Stomach smooth muscle (tissue), 2 donors: ENCODE results near the gene RILPL1.
"Not testable (repeated sequence)": the region's sequence is repeated elsewhere in the genome, so short reads cannot be mapped to it uniquely, and the experiment has no call there.

Source experiments
- H3K27ac ChIP-seq: one replicate; pipeline ENCODE4 v1.7.0; 2013; ENCODE audit warnings: mild to moderate bottlenecking, low read length, inconsistent platforms
- H3K27me3 ChIP-seq, 2 donors: one replicate each; pipeline ENCODE4 v1.7.0; 2013; ENCODE audit warnings: low read length in 2 of 2; ENCODE audit not compliant: insufficient read depth in 2 of 2, control insufficient read depth in 1 of 2
- H3K36me3 ChIP-seq, 2 donors: one replicate each; pipeline ENCODE4 v1.7.0; 2013; ENCODE audit warnings: low read length in 2 of 2; ENCODE audit not compliant: control insufficient read depth in 2 of 2, insufficient read depth in 2 of 2
- H3K4me1 ChIP-seq: one replicate; pipeline ENCODE4 v1.7.0; 2013; ENCODE audit warnings: low read length; ENCODE audit not compliant: control insufficient read depth, insufficient read depth
- H3K4me3 ChIP-seq, 2 donors: one replicate each; pipeline ENCODE4 v1.7.0; 2013; ENCODE audit warnings: low read length in 2 of 2
- H3K9ac ChIP-seq, 2 donors: one replicate each; pipeline ENCODE4 v1.7.0; 2013; ENCODE audit warnings: low read length in 2 of 2, mild to moderate bottlenecking in 1 of 2
- H3K9me3 ChIP-seq, 2 donors: one replicate each; pipeline ENCODE4 v1.7.0; 2013; ENCODE audit warnings: low read length in 2 of 2; ENCODE audit not compliant: control insufficient read depth in 2 of 2
- donor health status: healthy.
- donor health status: Pancreatic carcinoma.

Gene RILPL1

DNA sequence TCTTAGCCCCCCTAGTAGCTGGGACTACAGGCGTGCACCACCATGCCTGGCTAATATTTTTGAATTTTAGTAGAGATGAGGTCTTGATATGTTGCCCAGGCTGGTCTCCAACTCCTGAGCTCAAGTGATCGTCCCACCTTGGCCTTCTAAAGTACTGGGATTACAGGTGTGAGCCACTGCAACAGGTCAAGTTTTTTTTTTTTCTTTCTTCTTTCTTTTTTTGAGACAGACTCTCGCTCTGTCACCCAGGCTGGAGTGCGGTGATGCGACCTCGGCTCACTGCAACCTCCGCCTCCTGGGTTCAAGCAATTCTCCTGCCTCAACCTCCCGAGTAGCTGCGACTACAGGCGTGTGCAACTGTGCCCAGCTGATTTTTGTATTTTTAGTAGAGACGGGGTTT, 70.3 kb downstream of the RILPL1 start:
- H3K4me3 ChIP-seq, H3K9me3 ChIP-seq, H3K9ac ChIP-seq, H3K27me3 ChIP-seq, H3K27ac ChIP-seq, H3K4me1 ChIP-seq: not testable (repeated sequence)
- H3K36me3 ChIP-seq: peaks cover 11 to 19% of the 10 kb centered on the region in 2 donors

DNA sequence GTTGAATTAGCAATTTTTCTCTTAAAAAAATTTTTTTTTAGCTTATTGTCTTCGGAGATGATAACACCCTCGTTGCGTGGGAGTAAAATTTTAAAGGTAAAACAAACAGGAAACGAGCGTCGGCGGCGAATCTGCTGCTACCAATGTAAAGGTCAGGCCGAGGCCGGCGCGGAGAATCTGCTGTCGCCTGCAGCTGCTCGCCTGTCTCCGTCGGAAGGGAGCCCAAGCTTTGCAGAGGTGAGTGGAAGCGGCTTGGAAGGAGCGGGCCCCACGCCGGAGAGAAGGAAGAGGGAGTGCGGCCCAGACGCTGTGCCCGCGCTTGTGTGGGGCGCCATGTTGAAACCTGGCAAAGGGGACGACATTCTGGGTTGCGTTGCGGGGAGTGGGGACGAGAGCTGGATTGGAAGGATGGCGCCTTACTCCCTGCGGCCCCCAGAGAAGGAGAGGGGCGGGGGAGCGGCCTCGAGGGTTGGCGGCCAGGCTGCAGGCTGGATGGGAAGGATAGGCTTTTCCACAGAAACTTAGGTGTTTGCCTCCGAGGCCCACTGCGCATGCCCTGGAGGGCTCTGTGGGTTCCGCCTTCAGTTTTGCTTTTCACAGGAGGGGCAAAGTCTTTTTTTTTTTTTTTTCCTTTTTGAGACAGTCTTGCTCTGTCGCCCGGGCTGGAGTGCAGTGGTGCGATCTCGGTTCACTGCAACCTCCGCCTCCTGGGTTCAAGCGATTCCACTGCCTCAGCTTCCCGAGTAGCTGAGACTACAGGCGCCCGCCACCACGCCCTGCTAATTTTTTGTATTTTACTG, 75.3 kb downstream of the RILPL1 start, which contains the start of gene SNRNP35:
Gene SNRNP35 (plus strand): TSS at position 160 of the 800 bp plus-strand sequence. CDS start 7,402 bp downstream, outside the sequence.
- H3K4me3 ChIP-seq: peak within 1 kb of the TSS; percentile 90 to 96

DNA sequence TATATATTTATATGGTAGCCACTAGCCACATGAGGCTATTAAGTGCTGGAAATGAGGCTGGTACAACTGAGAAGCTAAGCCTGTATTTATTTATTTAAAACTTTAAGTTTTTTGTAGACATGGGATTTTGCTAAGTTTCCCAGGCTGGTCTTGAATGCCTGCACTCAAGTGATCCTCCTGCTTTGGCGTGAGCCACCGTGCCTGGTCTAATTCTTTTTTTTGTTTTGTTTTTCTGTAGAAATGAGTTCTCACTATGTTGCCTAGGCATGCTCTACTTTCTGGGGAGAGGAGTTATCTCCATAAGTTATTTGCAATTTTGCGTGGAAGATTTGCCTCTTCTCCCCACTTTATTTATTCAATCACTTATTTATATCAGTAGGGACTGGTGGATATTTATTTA, 80.4 kb downstream of the RILPL1 start:
- Histone ChIP-seq H3K27me3 (no peaks in the 10 kb centered on the region), H3K4me3 (no peak overlapping the region), H3K9me3 (no peaks in the 10 kb centered on the region), H3K27ac (no peak overlapping the region), H3K4me1 (no peaks in the 10 kb centered on the region), H3K36me3 (no peaks in the 10 kb centered on the region), H3K9ac (no peak overlapping the region)

More for the DNA sequence above, 75.3 kb downstream of the RILPL1 start, which contains the start of gene SNRNP35:
- Histone ChIP-seq H3K9me3 (no peaks in the 10 kb centered on the region), H3K9ac (peak within 1 kb of the TSS; percentile 92 to 98), H3K36me3 (peaks cover 0 to 2% of the 10 kb centered on the region in 2 donors), H3K4me1 (peaks cover 5% of the 10 kb centered on the region), H3K27ac (peak within 1 kb of the TSS; percentile 98), H3K27me3 (no peaks in the 10 kb centered on the region)

DNA sequence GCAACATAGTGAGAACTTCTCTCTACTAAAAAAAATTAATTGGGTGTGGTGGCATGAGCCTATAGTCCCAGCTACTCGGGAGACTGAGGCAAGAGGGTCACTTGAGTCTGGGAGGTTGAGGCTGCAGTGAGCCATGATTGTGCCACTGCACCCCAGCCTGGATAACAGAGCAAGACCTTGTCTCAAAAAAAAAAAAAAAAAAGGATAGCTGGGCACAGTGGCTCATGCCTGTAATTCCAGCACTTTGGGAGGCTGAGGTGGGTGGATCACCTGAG, 81.3 kb downstream of the RILPL1 start:
- not testable (repeated sequence) for H3K4me1 ChIP-seq, H3K9me3 ChIP-seq, H3K27ac ChIP-seq, H3K27me3 ChIP-seq, H3K9ac ChIP-seq, H3K36me3 ChIP-seq, H3K4me3 ChIP-seq

DNA sequence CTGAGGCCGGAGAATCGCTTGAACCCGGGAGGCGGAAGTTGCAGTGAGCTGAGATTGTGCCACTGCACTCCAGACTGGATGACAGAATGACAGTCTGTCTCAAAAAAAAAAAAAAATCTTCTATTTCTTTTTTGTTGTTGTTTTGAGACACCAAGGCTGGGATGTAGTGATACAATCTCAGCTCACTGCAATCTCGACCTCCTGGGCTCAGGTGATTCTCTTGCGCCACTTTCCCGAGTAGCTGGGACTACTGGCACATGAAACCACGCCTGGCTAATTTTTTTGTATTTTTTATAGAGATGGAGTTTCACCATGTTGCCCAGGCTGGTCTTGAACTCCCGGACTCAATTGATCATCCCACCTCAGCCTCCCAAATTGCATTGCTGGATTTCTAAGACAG, 82.9 kb downstream of the RILPL1 start:
- Histone ChIP-seq H3K27ac (no peak overlapping the region), H3K36me3 (no peaks in the 10 kb centered on the region), H3K4me3 (no peak overlapping the region), H3K9me3 (no peaks in the 10 kb centered on the region), H3K9ac (no peak overlapping the region), H3K4me1 (peaks cover 8% of the 10 kb centered on the region), H3K27me3 (no peaks in the 10 kb centered on the region)

DNA sequence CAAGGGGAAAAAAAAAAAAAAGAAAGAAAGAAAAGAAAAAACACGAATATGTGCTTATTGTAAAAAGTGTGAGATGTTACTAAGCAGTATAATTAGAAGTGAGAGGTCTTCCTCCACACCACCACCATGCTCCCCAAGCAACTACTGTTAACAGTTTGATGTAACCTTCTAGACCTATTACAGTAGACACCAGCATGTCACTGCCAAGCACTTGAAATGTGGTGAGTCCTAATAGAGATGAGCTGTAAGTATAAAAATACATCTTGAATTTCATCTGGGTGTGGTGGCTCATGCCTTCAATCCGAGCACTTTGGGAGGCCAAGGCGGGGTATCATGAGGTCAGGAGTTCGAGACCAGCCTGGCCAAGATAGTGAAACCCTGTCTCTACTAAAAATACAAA, 83.7 kb downstream of the RILPL1 start:
- Histone ChIP-seq H3K27me3 (no peaks in the 10 kb centered on the region), H3K4me3 (no peak overlapping the region), H3K4me1 (peaks cover 9% of the 10 kb centered on the region), H3K9ac (no peak overlapping the region), H3K9me3 (no peaks in the 10 kb centered on the region), H3K27ac (no peak overlapping the region), H3K36me3 (no peaks in the 10 kb centered on the region)

DNA sequence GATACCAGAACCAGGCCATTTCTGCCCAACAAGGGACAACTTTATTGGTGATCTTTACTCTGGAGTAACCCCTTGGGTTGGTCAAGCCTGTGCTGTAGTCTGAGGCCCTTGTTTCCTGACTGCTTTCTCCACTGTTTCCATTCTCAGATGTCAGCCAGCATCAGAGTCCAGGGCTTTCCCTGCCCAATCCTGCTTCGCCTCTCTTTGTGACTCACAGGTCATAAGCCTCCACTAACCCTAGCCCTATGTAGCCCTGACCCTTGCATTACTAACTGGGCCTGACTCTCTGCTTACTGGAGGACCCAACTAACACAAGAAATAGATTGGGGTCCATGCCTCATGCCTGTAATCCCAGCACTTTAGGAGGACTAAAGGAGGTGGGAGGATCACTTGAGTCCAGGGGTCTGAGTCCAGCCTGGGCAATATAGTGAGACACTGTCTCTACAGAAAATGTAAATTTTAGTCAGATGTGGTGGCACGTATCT, 84.2 kb downstream of the RILPL1 start:
- no peak overlapping the region for H3K27ac ChIP-seq
- H3K9me3 ChIP-seq: no peaks in the 10 kb centered on the region
- H3K9ac ChIP-seq: no peak overlapping the region
- peaks cover 9% of the 10 kb centered on the region for H3K4me1 ChIP-seq
- H3K36me3 ChIP-seq: no peaks in the 10 kb centered on the region
- H3K27me3 ChIP-seq: no peaks in the 10 kb centered on the region
- no peak overlapping the region for H3K4me3 ChIP-seq

DNA sequence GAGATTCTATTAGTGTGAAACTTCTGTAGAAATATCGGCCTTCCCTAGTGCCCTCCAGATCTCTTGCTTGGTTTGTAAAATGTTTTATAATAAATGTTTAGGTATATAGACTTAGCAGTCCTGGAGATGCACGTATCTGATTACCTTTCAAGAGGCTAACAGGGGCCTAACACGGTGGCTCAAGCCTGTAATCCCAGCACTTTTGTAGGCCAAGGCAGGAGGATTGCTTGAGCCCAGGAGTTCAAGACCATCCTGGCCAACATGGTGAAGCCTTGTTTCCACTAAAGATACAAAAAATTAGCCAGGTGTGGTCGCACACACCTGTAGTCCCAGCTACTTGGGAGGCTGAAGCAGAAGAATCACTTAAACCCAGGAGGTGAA, 87.2 kb downstream of the RILPL1 start:
- Histone ChIP-seq H3K27ac (peak overlapping the region; percentile 49), H3K27me3 (no peaks in the 10 kb centered on the region), H3K9ac (peak overlapping the region in 1 of 2 donors; percentile 33), H3K36me3 (no peaks in the 10 kb centered on the region), H3K9me3 (no peaks in the 10 kb centered on the region), H3K4me1 (peaks cover 9% of the 10 kb centered on the region), H3K4me3 (peak overlapping the region in 1 of 2 donors; percentile 10)

DNA sequence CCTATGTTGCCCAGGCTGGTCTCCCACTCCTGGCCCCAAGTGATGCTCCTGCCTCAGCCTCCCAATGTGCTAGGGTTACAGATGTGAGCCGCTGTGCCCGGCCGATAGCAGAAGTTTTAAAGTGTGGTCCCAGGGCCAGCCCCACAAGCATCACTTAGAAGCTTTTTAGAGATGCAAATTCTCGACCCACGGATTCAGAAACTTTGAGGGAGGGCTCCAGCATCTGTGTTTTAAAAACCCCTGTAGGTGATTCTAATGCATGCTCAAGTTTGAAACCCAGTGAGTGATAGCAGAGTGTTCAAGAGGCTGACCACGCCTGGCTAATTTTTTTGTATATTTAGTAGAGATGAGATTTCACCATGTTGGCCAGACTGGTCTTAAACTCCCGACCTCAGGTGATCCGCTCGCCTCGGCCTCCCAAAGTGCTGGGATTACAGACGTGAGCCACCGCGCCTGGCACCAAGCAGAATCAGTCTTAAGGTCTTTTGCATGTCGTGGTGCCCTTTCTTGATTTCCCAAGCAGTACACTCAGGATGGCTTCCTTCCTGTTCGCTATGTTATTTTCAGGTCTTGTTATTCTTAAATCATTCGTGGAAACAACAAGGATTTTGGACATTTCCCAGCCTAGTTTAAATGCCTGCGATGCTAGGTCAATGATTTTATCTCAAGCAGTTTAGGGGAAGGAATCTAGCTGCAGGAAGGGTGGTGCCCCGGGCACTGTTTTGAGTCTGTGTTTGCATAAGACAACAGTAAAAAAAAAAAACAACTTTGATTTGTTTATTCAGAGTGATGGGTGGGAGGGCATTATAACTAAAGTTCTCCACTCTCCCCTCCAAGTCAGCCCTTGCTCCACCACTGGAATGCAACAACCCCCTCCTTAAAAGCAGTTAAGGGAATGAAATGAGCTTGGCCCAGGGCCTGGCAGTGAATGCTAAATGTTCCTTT, 87.9 kb downstream of the RILPL1 start:
- H3K36me3 ChIP-seq: no peaks in the 10 kb centered on the region
- H3K27me3 ChIP-seq: no peaks in the 10 kb centered on the region
- peak overlapping the region in 1 of 2 donors; percentile 33 for H3K9ac ChIP-seq
- peak overlapping the region; percentile 49 for H3K27ac ChIP-seq
- H3K9me3 ChIP-seq: no peaks in the 10 kb centered on the region
- H3K4me1 ChIP-seq: peaks cover 9% of the 10 kb centered on the region
- peak overlapping the region in 1 of 2 donors; percentile 10 for H3K4me3 ChIP-seq

DNA sequence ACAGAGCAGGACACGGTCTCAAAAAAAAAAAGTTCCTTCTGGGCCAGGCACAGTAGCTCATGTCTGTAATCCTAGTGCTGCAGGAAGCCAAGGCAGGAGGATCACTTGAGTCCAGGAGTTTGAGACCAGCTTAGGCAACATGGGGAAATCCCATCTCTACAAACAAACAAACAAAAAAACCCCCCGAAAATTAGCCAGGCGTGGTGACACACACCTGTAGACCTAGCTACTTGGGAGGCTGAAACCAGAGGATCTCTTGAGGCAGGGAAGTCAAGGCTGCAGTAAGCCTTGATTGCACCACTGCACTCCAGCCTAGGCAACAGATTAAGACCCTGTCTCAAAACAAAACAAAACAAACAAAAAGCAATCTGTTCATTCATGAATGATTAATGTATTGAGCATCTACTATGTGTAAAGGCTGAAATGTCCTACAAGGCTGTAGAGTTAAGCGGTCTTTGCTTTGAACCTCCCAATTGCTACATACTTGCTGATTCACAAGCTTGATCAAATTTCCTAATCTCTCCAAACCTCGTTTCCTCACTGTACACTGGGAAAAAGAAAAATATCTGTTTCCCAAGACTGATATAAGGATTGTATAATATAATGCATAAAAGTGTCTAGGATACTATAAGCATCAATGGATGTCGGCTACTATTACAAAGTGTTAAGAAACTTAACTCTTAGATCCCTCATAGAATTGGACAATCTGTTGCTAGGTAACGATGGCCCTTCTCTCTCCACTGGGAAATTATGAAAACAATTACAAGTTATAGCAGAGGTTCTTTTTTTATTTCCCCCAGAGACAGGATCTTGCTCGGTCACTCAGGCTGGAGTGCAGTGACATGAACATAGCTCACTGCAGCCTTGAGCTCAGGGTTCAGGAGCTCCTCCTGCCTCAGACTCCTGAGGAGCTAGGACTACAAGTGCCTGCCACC, 89.2 kb downstream of the RILPL1 start:
- H3K9ac ChIP-seq: no peak overlapping the region
- H3K27ac ChIP-seq: no peak overlapping the region
- H3K27me3 ChIP-seq: no peaks in the 10 kb centered on the region
- no peaks in the 10 kb centered on the region for H3K36me3 ChIP-seq
- H3K9me3 ChIP-seq: no peaks in the 10 kb centered on the region
- H3K4me3 ChIP-seq: no peak overlapping the region
- peaks cover 9% of the 10 kb centered on the region for H3K4me1 ChIP-seq
